A549 (cell line): ENCODE measurements around the gene JADE3.

Source experiments
- HMGXB4 ChIP-seq: fragments of 250-450 bp; sonication (Bioruptor Pico); IDR thresholded peaks from 2 replicates; pipeline ENCODE4 v1.5.0; 2021; ENCODE audit warnings: mild to moderate bottlenecking, moderate library complexity, borderline replicate concordance
- KDM5A ChIP-seq: fragments of 200-600 bp; sonication (generic); IDR thresholded peaks from 2 replicates; pipeline ENCODE4 v1.6.1; 2016; ENCODE audit warnings: antibody characterized with exemption, mild to moderate bottlenecking

DNA sequence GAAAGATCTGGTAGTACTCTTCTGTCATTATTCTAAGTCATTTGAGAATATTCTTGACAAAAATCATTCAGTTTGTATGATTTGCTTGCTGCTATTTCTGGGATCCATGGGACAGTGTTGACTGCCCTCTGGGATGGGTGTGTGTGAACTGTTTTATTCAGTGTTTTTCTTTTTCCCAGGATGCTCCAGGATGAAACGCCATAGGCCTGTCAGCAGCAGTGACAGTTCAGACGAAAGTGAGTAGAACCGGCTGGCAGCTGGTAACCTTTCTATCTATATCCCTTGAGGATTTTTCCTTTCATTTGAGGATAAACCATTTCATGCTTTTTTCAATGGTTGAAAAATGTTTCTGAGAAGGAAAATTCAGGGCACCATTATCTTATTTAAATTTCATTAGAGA, 72.5 kb downstream of the JADE3 start:
- no peak for TF ChIP-seq KDM5A
- TF ChIP-seq HMGXB4 (CRISPR knock-in tag) = no peak
